ENCODE results near the gene SLC25A17. TPM values are rescaled to one million over a fixed set of nuclear protein-coding genes. Genes with fewer than 3 reads are reported as not detected.
"Not testable (repeated sequence)": the region's sequence is repeated elsewhere in the genome, so short reads cannot be mapped to it uniquely, and the experiment has no call there.

Gene SLC25A17
- total and polyA plus RNA-seq, 5 donors from 2014 or later, result 12.0 to 32.9 (median 23.3) TPM

GRCh38 chr22:40799008-40799407, 20.1 kb downstream of the SLC25A17 start:
- H3K36me3 ChIP-seq (ENCODE audit: control insufficient read depth, insufficient read depth, low read length), result peaks cover 12% of the 10 kb centered on the region
- no peak for ATAC-seq (ENCODE audit: low read depth in 2 of 2)
- no peak overlapping the region for H3K4me3 ChIP-seq (ENCODE audit: low read depth, low read length)
- H3K9me3 ChIP-seq (ENCODE audit: control insufficient read depth in 2 of 2, low read length in 2 of 2), result no peaks in the 10 kb centered on the region
- Mint-ChIP-seq H3K4me3 (no peak overlapping the region), H3K27ac (peak overlapping the region in 1 of 3 donors; percentile 20), H3K36me3 (peaks cover 10% of the 10 kb centered on the region), H3K27me3 (no peaks in the 10 kb centered on the region), H3K9me3 (no peaks in the 10 kb centered on the region), H3K4me1 (peaks cover 0 to 11% (median 5%) of the 10 kb centered on the region in 4 donors)
- no peaks in the 10 kb centered on the region for H3K27me3 ChIP-seq (ENCODE audit: control insufficient read depth, insufficient read depth, low read length)
- DNase-seq, result no peak
- H3K27ac ChIP-seq (ENCODE audit: insufficient read depth, low read length, poor library complexity, severe bottlenecking), result no peak overlapping the region
- no peaks in the 10 kb centered on the region for H3K4me1 ChIP-seq (ENCODE audit: control insufficient read depth, insufficient read depth, low read length, poor library complexity, severe bottlenecking)

GRCh38 chr22:40797427-40797826, 21.7 kb downstream of the SLC25A17 start:
- no peaks in the 10 kb centered on the region for H3K9me3 Mint-ChIP-seq
- Histone ChIP-seq H3K9me3 (ENCODE audit: control insufficient read depth in 2 of 2, low read length in 2 of 2) (no peaks in the 10 kb centered on the region), H3K27me3 (ENCODE audit: control insufficient read depth, insufficient read depth, low read length) (no peaks in the 10 kb centered on the region), H3K27ac (ENCODE audit: insufficient read depth, low read length, poor library complexity, severe bottlenecking) (no peak overlapping the region), H3K4me1 (ENCODE audit: control insufficient read depth, insufficient read depth, low read length, poor library complexity, severe bottlenecking) (no peaks in the 10 kb centered on the region), H3K4me3 (ENCODE audit: low read depth, low read length) (no peak overlapping the region), H3K36me3 (ENCODE audit: control insufficient read depth, insufficient read depth, low read length) (peaks cover 15% of the 10 kb centered on the region)
- H3K4me1 Mint-ChIP-seq, result peaks cover 4 to 8% (median 5%) of the 10 kb centered on the region in 4 donors
- no peaks in the 10 kb centered on the region for H3K27me3 Mint-ChIP-seq
- H3K4me3 Mint-ChIP-seq, result no peak overlapping the region
- H3K36me3 Mint-ChIP-seq, result peaks cover 8% of the 10 kb centered on the region
- no peak overlapping the region for H3K27ac Mint-ChIP-seq
- DNase-seq (no peak), ATAC-seq (ENCODE audit: low read depth in 2 of 2) (no peak)

- Mint-ChIP-seq H3K27me3 (no peaks in the 10 kb centered on the region), H3K27ac (peak overlapping the region in 1 of 3 donors; percentile 3), H3K4me3 (no peak overlapping the region), H3K9me3 (no peaks in the 10 kb centered on the region), H3K4me1 (peaks cover 0 to 12% (median 2%) of the 10 kb centered on the region in 4 donors), H3K36me3 (peaks cover 26% of the 10 kb centered on the region)
- H3K4me3 ChIP-seq (ENCODE audit: low read depth, low read length), result no peak overlapping the region
- DNase-seq (no peak), ATAC-seq (ENCODE audit: low read depth in 2 of 2) (no peak)
- peaks cover 12% of the 10 kb centered on the region for H3K36me3 ChIP-seq (ENCODE audit: control insufficient read depth, insufficient read depth, low read length)
- H3K27ac ChIP-seq (ENCODE audit: insufficient read depth, low read length, poor library complexity, severe bottlenecking), result no peak overlapping the region
- H3K9me3 ChIP-seq (ENCODE audit: control insufficient read depth in 2 of 2, low read length in 2 of 2), result no peaks in the 10 kb centered on the region
- H3K4me1 ChIP-seq (ENCODE audit: control insufficient read depth, insufficient read depth, low read length, poor library complexity, severe bottlenecking), result no peaks in the 10 kb centered on the region
- H3K27me3 ChIP-seq (ENCODE audit: control insufficient read depth, insufficient read depth, low read length), result no peaks in the 10 kb centered on the region
These were observed 26.7 kb downstream of the SLC25A17 start for GRCh38 chr22:40792451-40792850.

- H3K27me3 Mint-ChIP-seq, result no peaks in the 10 kb centered on the region
These were observed 27.9 kb downstream of the SLC25A17 start for GRCh38 chr22:40791241-40791640.

GRCh38 chr22:40789131-40789530, 30.0 kb downstream of the SLC25A17 start:
- H3K4me1 Mint-ChIP-seq, result peaks cover 0 to 13% (median 4%) of the 10 kb centered on the region in 4 donors
- H3K9me3 Mint-ChIP-seq, result no peaks in the 10 kb centered on the region
- ATAC-seq (ENCODE audit: low read depth in 2 of 2) (no peak), DNase-seq (no peak)
- H3K27ac Mint-ChIP-seq, result no peak overlapping the region
- Histone ChIP-seq H3K9me3 (ENCODE audit: control insufficient read depth in 2 of 2, low read length in 2 of 2) (no peaks in the 10 kb centered on the region), H3K27ac (ENCODE audit: insufficient read depth, low read length, poor library complexity, severe bottlenecking) (no peak overlapping the region), H3K4me3 (ENCODE audit: low read depth, low read length) (no peak overlapping the region), H3K4me1 (ENCODE audit: control insufficient read depth, insufficient read depth, low read length, poor library complexity, severe bottlenecking) (no peaks in the 10 kb centered on the region), H3K27me3 (ENCODE audit: control insufficient read depth, insufficient read depth, low read length) (no peaks in the 10 kb centered on the region), H3K36me3 (ENCODE audit: control insufficient read depth, insufficient read depth, low read length) (peaks cover 7% of the 10 kb centered on the region)
- peaks cover 41% of the 10 kb centered on the region for H3K36me3 Mint-ChIP-seq
- H3K4me3 Mint-ChIP-seq, result no peak overlapping the region
- H3K27me3 Mint-ChIP-seq, result no peaks in the 10 kb centered on the region

More at GRCh38 chr22:40791241-40791640, 27.9 kb downstream of the SLC25A17 start:
- H3K4me1 Mint-ChIP-seq, result peaks cover 0 to 12% (median 2%) of the 10 kb centered on the region in 4 donors
- H3K4me3 ChIP-seq (ENCODE audit: low read depth, low read length), result no peak overlapping the region
- peaks cover 30% of the 10 kb centered on the region for H3K36me3 Mint-ChIP-seq
- ATAC-seq (ENCODE audit: low read depth in 2 of 2) (no peak), DNase-seq (no peak)
- no peaks in the 10 kb centered on the region for H3K27me3 ChIP-seq (ENCODE audit: control insufficient read depth, insufficient read depth, low read length)
- no peak overlapping the region for H3K27ac ChIP-seq (ENCODE audit: insufficient read depth, low read length, poor library complexity, severe bottlenecking)
- H3K4me1 ChIP-seq (ENCODE audit: control insufficient read depth, insufficient read depth, low read length, poor library complexity, severe bottlenecking), result no peaks in the 10 kb centered on the region
- no peak overlapping the region for H3K4me3 Mint-ChIP-seq
- no peaks in the 10 kb centered on the region for H3K9me3 ChIP-seq (ENCODE audit: control insufficient read depth in 2 of 2, low read length in 2 of 2)
- peaks cover 7% of the 10 kb centered on the region for H3K36me3 ChIP-seq (ENCODE audit: control insufficient read depth, insufficient read depth, low read length)
- no peak overlapping the region for H3K27ac Mint-ChIP-seq
- no peaks in the 10 kb centered on the region for H3K9me3 Mint-ChIP-seq

GRCh38 chr22:40782521-40782920, 36.6 kb downstream of the SLC25A17 start:
- H3K9me3 ChIP-seq (ENCODE audit: control insufficient read depth in 2 of 2, low read length in 2 of 2), result no peaks in the 10 kb centered on the region
- ATAC-seq (ENCODE audit: low read depth in 2 of 2) (no peak), DNase-seq (no peak)
- H3K36me3 ChIP-seq (ENCODE audit: control insufficient read depth, insufficient read depth, low read length), result peaks cover 5% of the 10 kb centered on the region
- Mint-ChIP-seq H3K36me3 (peaks cover 24% of the 10 kb centered on the region), H3K9me3 (no peaks in the 10 kb centered on the region), H3K27ac (no peak overlapping the region), H3K27me3 (no peaks in the 10 kb centered on the region), H3K4me1 (peaks cover 0 to 9% (median 4%) of the 10 kb centered on the region in 4 donors), H3K4me3 (no peak overlapping the region)
- no peaks in the 10 kb centered on the region for H3K27me3 ChIP-seq (ENCODE audit: control insufficient read depth, insufficient read depth, low read length)
- no peak overlapping the region for H3K4me3 ChIP-seq (ENCODE audit: low read depth, low read length)
- H3K4me1 ChIP-seq (ENCODE audit: control insufficient read depth, insufficient read depth, low read length, poor library complexity, severe bottlenecking), result no peaks in the 10 kb centered on the region
- no peak overlapping the region for H3K27ac ChIP-seq (ENCODE audit: insufficient read depth, low read length, poor library complexity, severe bottlenecking)

- H3K36me3 Mint-ChIP-seq, result peaks cover 27% of the 10 kb centered on the region
- H3K9me3 ChIP-seq (ENCODE audit: control insufficient read depth in 2 of 2, low read length in 2 of 2); DNase-seq; H3K27ac ChIP-seq (ENCODE audit: insufficient read depth, low read length, poor library complexity, severe bottlenecking); H3K4me3 ChIP-seq (ENCODE audit: low read depth, low read length); H3K27ac Mint-ChIP-seq; H3K4me1 Mint-ChIP-seq; H3K4me1 ChIP-seq (ENCODE audit: control insufficient read depth, insufficient read depth, low read length, poor library complexity, severe bottlenecking); H3K27me3 Mint-ChIP-seq; H3K27me3 ChIP-seq (ENCODE audit: control insufficient read depth, insufficient read depth, low read length); H3K4me3 Mint-ChIP-seq; H3K9me3 Mint-ChIP-seq; ATAC-seq (ENCODE audit: low read depth in 2 of 2): not testable (repeated sequence)
- peaks cover 10% of the 10 kb centered on the region for H3K36me3 ChIP-seq (ENCODE audit: control insufficient read depth, insufficient read depth, low read length)
These were observed 37.4 kb downstream of the SLC25A17 start for GRCh38 chr22:40781749-40782148.

- no peak overlapping the region for H3K4me3 ChIP-seq (ENCODE audit: low read depth, low read length)
- H3K4me3 Mint-ChIP-seq, result no peak overlapping the region
- H3K27ac Mint-ChIP-seq, result peak overlapping the region in 1 of 3 donors; percentile 68
- DNase-seq (no peak), ATAC-seq (ENCODE audit: low read depth in 2 of 2) (no peak)
- peaks cover 10% of the 10 kb centered on the region for H3K4me1 ChIP-seq (ENCODE audit: control insufficient read depth, insufficient read depth, low read length, poor library complexity, severe bottlenecking)
- H3K36me3 ChIP-seq (ENCODE audit: control insufficient read depth, insufficient read depth, low read length), result peaks cover 43% of the 10 kb centered on the region
- H3K9me3 Mint-ChIP-seq, result peaks cover 0 to 1% (median 0%) of the 10 kb centered on the region in 7 donors
- H3K4me1 Mint-ChIP-seq, result peaks cover 8 to 16% (median 10%) of the 10 kb centered on the region in 4 donors
- peaks cover 30% of the 10 kb centered on the region for H3K36me3 Mint-ChIP-seq
- no peaks in the 10 kb centered on the region for H3K27me3 ChIP-seq (ENCODE audit: control insufficient read depth, insufficient read depth, low read length)
- no peak overlapping the region for H3K27ac ChIP-seq (ENCODE audit: insufficient read depth, low read length, poor library complexity, severe bottlenecking)
- H3K27me3 Mint-ChIP-seq, result no peaks in the 10 kb centered on the region
- H3K9me3 ChIP-seq (ENCODE audit: control insufficient read depth in 2 of 2, low read length in 2 of 2), result no peaks in the 10 kb centered on the region
These were observed 49.4 kb downstream of the SLC25A17 start for GRCh38 chr22:40769761-40770160.

Measured in CD4-positive, CD25-positive, alpha-beta regulatory T cell (primary cell).